Ovary (tissue), 3 donors: ENCODE results near the gene STEAP4.

Experiments
- CTCF ChIP-seq, 3 donors: fragments of 450-650 bp in 2 of 3; fragments of 200-600 bp in 1 of 3; IDR thresholded peaks; one replicate each; pipeline versions ENCODE4 v1.5.1 to v1.8.0; 2016 to 2022; ENCODE audit warnings: antibody characterized with exemption in 3 of 3, mild to moderate bottlenecking in 1 of 3
- POLR2A ChIP-seq: fragments of 450-650 bp; IDR thresholded peaks from one replicate; pipeline ENCODE4 v1.6.1; 2017; ENCODE audit warnings: antibody characterized with exemption, mild to moderate bottlenecking, moderate library complexity
- donor health status: DM: no; HTN: no; CAD: no.

DNA sequence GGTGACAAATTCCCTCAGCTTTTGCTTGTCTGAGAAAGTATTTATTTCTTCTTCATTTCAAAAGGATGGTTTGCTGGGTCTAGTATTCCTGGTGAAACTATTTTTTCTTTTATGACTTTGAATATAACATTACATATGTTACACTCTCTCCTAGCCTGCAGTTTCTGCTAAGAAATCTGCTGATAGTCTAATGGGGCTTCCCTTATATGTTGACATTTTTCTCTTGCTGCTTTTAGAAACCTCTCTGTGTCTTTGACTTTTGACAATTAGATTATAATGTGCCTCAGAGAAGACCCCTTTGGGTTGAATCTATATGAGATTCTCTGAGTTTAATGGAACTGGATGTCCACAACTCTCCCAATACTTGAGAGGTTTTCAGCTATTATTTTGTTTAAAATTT, 53.1 kb downstream of the STEAP4 start:
- TF ChIP-seq CTCF (IDR thresholded peaks at IDR 0.05) (no peak), POLR2A (no peak)
